Hippocampal formation (tissue), 2 donors: Measurements from ENCODE around the gene SNRPB.

Source experiments
- DNase-seq, 2 donors: peaks; one replicate each; lab custom pipeline; 2025; lab: John Stamatoyannopoulos, UW

Gene SNRPB

GRCh38 chr20:2429051-2429450 lies 41.5 kb downstream of the SNRPB start:
- DNase-seq: no peak

DNA sequence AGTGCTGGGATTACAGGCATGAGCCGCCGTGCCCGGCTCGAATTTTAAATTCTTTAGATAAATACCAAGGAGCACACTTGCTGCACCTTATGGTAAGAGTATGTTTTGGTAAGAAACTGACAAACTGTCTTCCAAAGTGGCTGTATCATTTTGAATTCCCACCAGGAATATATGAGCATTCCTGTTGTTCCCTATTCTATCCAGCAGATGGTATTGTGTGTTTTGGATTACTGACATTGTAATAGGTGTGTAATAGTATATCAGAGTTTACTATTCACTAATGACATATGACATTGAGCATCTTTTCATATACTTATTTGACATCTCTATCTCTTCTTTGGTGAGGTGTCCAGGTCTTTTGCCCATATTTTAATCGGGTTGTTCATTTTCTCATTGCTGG lies 49.3 kb downstream of the SNRPB start:
- no peak for DNase-seq

- DNase-seq: no peak
These were observed 50.1 kb downstream of the SNRPB start for GRCh38 chr20:2420510-2420909.

GRCh38 chr20:2418388-2418787 lies 52.2 kb downstream of the SNRPB start:
- DNase-seq: no peak

DNA sequence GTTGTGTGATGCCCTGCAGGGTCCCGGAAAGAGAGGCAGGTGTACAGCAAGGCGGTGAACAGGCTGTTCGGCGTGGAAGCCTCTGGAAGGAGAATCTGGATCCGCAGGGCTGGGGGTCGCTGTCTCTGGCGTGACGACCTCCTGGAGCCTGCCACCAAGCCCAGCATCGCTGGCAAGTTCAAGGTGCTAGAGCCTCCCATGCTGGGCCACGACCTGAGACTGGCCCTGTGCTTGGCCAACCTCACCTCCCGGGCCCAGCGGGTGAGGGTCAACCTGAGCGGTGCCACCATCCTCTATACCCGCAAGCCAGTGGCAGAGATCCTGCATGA lies 53.4 kb downstream of the SNRPB start:
- DNase-seq: no peak

DNA sequence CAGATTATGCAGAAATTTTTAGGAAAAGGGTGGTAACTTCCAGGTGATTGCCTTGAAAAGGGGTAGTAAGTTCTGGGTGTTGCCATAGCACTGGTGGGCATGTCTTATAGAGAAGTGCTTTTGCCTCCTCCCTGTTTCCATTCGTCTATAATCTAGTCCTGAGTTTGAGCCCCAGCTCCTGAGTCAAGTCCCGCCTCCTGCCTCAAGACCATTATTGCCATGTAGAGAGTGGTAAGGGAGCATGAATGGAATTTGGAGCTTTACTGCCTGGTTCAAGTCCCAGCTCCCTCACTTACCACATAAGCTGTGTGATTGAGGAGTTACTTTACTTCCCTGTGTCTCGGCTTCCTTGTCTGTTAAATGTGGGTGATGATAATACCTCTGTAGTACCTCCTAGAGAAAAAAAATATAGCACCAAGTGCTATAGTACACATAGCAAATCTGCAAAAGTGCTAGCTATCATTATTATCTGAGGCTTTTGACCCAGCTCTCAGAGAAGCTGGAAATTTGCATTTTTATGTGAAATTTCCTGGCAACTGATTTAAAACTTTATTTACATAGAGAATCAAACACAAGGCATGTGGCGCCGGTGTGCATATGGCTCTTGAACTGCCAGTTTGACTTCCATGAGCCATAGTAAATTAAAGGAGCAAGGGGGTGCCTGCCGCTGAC lies 53.9 kb downstream of the SNRPB start:
- no peak for DNase-seq
